HG02885 (cell line): ENCODE measurements around the gene NAPB.

Source experiments
- ATAC-seq: cut with Tn5 transposase; IDR thresholded peaks from one replicate; pipeline ENCODE4 v1.9.1; 2021; ENCODE audit warnings: mild to moderate bottlenecking; ENCODE audit not compliant: unreplicated experiment, poor library complexity

NAPB gene

GRCh38 chr20:23370873-23371272 lies 50.4 kb downstream of the NAPB start:
- ATAC-seq = no peak

GRCh38 chr20:23370274-23370673 lies 51.0 kb downstream of the NAPB start:
- no peak for ATAC-seq

GRCh38 chr20:23369072-23369823 lies 52.0 kb downstream of the NAPB start:
- no peak for ATAC-seq

GRCh38 chr20:23368316-23369071 lies 52.8 kb downstream of the NAPB start:
- ATAC-seq = no peak

DNA sequence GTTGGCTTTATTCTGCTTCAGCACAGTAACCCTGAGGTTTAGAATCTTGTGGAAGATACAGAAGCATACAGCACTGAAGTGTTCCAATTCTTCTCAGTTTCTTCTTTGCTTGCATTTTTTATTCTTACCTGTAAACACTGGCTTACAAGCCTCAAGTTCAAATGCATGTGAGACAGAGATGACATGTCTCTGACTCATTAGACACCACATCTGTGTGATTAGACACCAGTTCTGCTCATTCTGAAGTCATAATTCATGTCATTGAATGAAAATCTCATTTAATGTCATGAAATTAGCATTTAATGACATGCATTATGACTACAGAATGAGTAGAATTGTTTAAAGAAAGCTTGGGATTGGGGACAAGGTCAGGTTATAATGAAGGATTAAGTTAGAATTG lies 53.5 kb downstream of the NAPB start:
- no peak for ATAC-seq

DNA sequence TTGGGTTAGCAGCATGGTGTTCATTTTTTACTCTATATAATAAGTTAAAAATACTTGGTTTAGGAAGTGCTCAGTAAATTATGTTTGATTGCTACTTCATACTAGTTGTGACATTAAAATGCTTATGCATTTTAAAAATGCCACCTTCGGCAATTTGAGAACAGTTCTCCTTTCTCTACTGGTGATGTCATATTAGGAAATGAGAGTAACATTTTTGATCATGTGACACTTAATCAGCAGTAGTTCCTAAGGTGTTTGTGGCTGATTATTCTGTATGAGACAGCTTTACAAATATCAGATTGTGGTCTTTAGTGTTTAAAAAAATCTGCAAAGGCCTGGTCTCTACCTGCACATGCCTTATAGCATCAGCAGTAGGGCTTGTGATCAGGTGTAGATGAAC lies 54.9 kb downstream of the NAPB start:
- ATAC-seq = no peak

DNA sequence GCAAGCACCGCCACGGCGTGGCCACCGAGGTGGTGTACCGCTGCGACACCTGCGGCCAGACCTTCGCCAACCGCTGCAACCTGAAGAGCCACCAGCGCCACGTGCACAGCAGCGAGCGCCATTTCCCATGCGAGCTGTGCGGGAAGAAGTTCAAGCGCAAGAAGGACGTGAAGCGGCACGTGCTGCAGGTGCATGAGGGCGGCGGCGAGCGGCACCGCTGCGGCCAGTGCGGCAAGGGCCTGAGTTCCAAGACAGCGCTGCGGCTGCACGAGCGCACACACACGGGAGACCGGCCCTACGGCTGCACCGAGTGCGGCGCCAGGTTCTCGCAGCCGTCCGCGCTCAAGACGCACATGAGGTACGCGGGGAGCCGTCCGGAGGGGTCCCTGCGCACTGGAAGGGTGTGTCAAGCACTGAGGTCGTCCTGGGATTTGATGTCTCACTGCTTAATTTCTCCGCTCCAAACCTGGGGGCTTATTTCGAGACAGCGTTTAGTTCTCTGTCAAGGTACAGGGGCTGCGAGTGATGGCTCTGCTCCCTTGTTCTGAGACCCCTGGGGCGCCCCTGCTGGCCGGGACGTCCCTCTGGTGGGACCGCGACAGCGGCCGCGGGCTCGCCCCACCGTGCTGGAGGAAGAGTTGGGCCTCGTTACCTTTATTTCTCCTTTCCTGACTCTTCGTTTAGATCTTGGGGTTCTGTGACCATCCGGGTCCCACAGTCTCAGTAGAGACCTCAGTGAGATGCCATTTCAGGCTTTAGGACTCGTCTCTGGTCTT lies 55.7 kb downstream of the NAPB start:
- no peak for ATAC-seq

DNA sequence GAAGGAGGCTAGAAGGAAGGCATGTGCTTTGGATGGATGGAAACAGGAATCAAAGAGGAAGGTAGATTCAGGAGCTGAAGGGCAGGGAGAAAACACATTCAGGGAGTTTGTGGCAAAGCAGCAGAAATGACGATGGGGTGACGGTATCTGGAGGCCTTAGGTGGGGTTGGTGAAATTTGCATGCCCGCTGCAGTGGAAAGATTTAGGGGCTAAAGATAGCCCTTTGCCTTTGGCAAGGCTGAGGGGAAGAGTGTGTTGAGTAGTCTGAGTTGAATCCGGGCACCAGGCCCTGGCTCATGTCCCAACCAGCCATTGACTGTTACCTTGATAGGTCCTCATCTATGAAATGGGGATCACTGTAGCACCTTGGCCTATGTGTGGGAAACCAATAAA lies 58.0 kb downstream of the NAPB start:
- no peak for ATAC-seq

- ATAC-seq = peak; percentile 18
These were observed 58.7 kb downstream of the NAPB start for GRCh38 chr20:23362392-23363256.

DNA sequence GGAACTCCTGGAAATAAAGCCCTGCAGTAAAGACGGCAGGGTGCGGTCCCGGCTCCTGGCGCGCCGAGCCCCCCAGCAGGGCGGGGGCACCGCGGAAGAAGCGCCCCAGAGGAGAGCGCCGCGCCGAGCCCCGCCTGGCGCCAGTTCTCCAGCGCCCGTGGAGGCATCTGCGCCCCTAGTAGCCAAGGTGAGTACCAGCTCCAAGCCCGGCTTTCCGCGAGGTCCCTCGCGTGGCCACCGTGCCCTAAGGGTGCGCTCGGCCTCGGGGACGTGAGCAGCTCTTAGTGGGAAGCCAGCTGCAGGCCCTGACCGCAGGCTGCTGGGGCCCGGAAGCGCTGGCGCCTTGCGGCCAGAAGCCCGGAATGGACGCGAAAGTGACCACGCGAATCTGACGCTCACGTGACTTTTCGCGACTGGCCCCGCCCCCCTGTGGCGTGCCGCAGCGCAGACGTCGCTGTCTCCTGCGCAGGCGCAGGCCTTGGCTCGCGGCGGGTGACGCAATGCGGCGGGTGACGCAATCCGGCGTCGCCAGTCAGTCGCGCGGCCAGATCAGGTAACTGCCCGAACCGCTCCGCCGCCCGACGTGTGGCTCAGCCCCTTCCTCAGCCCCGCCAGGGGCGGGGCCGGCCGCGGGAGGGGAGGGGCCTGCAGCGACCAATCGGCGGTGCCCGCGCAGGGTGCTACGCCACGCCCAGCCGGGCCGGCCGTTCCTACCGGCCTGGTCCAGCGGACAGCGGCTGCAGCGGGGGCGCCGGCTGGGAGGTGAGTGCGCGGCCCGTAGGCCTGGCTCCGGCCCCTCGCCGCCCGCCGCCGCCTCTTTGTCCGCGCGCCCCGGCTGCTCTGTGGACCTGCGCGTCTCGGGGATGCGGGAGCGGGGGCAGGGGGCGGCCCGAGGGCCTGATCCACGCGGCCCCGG lies 59.6 kb downstream of the NAPB start, which contains the start of gene GZF1:
TSS of gene GZF1 (plus strand) at position 707 of the 916 bp plus-strand sequence. CDS start 2,202 bp downstream, outside the sequence.
- peak; percentile 69 for ATAC-seq

DNA sequence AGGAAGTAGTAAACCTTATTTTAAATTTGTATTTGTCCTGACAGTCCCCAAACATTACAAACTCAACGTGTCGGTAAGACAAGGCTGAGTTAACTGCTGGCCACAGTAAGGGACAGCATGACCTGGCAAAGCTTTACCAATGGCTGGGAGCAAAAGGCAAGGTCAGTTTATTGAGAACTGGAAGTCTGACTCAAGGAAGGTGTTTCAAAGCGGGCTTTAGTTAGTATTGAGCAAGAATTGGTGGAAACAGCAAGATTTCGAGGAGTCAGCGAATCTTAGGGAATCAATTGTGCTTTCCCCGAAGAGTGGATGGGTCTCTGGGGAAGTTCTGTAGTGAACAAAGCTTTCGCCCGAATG lies 60.2 kb downstream of the NAPB start:
- ATAC-seq = no peak

DNA sequence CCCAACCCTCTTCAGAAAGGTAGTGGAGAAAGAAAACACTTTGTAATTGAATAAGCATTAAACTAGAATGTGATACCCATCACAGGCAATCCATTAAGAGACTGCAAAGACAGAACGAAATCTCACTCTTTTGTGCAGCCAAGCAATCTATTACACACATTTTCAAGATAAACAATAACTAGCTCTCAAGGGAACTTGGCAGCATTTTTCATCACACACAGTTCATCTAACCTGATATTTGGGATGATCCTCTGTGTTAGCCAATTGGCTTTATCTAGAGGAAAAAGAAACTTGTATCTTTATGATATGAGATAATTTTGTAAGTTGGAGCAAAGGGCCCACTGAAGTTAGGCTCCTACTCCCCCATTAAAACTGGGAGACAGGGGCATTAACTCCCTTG lies 60.8 kb downstream of the NAPB start:
- no peak for ATAC-seq

GRCh38 chr20:23358923-23359593 lies 62.2 kb downstream of the NAPB start:
- ATAC-seq = no peak

DNA sequence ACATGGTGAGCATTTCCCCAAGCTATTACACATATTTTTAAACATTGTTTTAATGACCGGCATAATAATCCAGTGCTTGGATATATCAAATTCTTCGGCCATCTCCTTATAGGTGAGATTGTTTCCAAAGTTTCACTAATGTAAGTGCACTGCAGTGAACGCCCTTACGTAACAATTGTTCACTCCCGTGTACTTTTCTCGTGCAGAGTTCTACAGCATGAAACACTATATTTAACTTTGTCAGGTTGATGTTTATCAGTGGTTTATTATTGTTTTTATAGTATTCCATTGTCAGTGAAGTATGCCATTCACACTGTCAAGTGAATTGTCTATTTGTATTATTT lies 62.8 kb downstream of the NAPB start:
- no peak for ATAC-seq

GRCh38 chr20:23357767-23358562 lies 63.3 kb downstream of the NAPB start:
- peak; percentile 74 for ATAC-seq

GRCh38 chr20:23356203-23356602 lies 65.1 kb downstream of the NAPB start:
- no peak for ATAC-seq

DNA sequence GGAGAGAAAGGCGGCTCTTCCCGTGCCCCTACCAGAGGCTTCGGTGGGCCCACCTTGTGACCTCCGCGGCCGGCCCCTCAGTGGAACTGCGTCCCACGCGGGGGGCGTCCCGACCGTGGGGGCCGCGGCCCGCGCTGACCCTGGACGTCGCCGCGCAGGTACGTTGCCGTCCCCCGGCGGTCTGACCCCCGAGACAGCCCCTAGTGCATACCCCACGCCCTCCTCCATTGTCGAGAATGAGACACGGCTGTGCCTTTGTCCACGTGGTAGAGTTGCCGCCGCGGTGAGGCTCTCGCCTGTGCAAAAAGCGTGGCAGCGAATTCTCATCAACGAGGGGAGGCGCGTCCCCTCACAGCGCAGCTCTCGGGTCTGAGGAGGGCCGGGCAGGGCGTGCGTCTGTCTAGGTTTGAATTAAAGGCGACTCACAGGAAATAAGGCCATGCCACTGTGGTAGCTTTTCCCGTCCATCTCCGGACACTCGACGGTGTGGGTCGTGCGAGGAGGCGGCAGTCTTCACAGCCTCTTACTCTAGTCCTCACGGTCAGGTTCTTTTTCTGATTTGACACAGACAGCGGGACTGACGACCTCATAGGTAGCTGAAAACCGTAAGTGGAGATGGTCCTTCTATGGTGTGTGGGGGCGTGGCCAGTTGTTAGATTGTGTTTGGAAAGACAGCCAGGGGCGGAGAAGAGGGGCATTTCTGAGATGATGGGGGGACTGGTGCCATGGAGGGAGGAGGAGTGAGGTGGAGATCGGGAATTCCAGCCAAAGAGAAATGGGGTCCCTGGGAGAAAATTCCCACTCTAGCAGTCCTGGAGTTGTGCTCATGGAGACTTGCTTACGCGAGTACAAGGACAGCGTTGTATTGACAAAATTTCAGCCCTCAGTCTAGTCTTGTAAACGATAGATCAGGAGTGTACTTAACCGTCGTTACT lies 70.1 kb downstream of the NAPB start:
- ATAC-seq = peak; percentile 29
